22Rv1 (cell line): ENCODE results near the gene FSD1.

ENCODE experiments used
- ZFX ChIP-seq: fragments of 450-650 bp; IDR thresholded peaks from 2 replicates; pipeline ENCODE4 v1.6.1; 2017; ENCODE audit warnings: antibody characterized with exemption, borderline replicate concordance
- TF ChIP-seq, protein P1 (sequence below): fragments of 450-650 bp; IDR thresholded peaks from 2 replicates; pipeline ENCODE4 v1.5.1; 2017; ENCODE audit warnings: mild to moderate bottlenecking

DNA sequence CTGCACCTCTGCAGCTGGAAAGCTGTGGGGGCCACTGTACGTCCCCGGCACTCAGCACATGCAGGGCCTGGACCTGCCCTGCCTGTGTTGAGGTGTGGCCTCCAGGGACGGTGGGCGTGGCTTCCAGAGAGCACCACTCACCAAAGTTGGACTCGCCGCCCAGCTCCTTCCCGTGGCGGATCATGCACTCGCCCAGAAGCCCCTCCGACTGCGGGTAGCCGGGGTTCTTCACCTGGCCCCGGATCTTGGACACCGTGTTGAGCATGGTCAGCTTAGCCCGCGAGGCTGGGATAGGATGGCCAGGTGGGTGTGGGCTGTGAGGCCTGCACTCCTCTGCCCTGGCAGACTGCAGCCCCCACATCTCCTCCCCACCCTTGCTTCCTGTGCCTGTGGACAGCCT lies 60.9 kb downstream of the FSD1 start:
- TF ChIP-seq, protein P1, sequence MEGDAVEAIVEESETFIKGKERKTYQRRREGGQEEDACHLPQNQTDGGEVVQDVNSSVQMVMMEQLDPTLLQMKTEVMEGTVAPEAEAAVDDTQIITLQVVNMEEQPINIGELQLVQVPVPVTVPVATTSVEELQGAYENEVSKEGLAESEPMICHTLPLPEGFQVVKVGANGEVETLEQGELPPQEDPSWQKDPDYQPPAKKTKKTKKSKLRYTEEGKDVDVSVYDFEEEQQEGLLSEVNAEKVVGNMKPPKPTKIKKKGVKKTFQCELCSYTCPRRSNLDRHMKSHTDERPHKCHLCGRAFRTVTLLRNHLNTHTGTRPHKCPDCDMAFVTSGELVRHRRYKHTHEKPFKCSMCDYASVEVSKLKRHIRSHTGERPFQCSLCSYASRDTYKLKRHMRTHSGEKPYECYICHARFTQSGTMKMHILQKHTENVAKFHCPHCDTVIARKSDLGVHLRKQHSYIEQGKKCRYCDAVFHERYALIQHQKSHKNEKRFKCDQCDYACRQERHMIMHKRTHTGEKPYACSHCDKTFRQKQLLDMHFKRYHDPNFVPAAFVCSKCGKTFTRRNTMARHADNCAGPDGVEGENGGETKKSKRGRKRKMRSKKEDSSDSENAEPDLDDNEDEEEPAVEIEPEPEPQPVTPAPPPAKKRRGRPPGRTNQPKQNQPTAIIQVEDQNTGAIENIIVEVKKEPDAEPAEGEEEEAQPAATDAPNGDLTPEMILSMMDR, result no peak
- TF ChIP-seq ZFX, result no peak
